Activated CD8-positive, alpha-beta T cell treated with anti-CD3 and anti-CD28 coated beads for 36 hours (primary cell): ENCODE data around the gene ARR3. TPM values are rescaled to one million over a fixed set of nuclear protein-coding genes. Genes with fewer than 3 reads are reported as not detected.
"Not testable (repeated sequence)": the region's sequence is repeated elsewhere in the genome, so short reads cannot be mapped to it uniquely, and the experiment has no call there.

Source experiments
- ATAC-seq: fragments of 200-7000 bp; cut with Tn5 transposase; one replicate; pipeline ENCODE4 v1.10.0; 2021; ENCODE audit warnings: mild to moderate bottlenecking, moderate library complexity
- CTCF ChIA-PET: fragments of 350-600 bp; sonication (Branson Sonifier 250); formaldehyde crosslinking; loops from one replicate; lab custom pipeline; 2021; ENCODE audit warnings: antibody characterized with exemption; lab: Charles Lee
- POLR2A ChIA-PET: fragments of 350-600 bp; sonication (Branson Sonifier 250); formaldehyde crosslinking; loops from one replicate; lab custom pipeline; 2021; ENCODE audit warnings: antibody characterized with exemption; lab: Charles Lee
- DNase-seq: peaks from one replicate; pipeline ENCODE4 v3.0.0-alpha.2; 2020
- H3K27ac Mint-ChIP-seq: one replicate; pipeline ENCODE4 v1.8.0; 2021; ENCODE audit warnings: mild to moderate bottlenecking, mixed read lengths
- H3K27me3 Mint-ChIP-seq: one replicate; pipeline ENCODE4 v1.8.0; 2021; ENCODE audit warnings: mixed read lengths
- H3K36me3 Mint-ChIP-seq: one replicate; pipeline ENCODE4 v1.8.0; 2021; ENCODE audit warnings: low read depth, mixed read lengths
- H3K4me1 Mint-ChIP-seq: one replicate; pipeline ENCODE4 v1.8.0; 2021; ENCODE audit warnings: low read depth, mixed read lengths
- H3K4me3 Mint-ChIP-seq: one replicate; pipeline ENCODE4 v1.8.0; 2021; ENCODE audit warnings: mild to moderate bottlenecking, moderate library complexity, mixed read lengths
- H3K9me3 Mint-ChIP-seq: one replicate; pipeline ENCODE4 v1.8.0; 2021; ENCODE audit warnings: mixed read lengths
- CTCF ChIP-seq: fragments of 200-600 bp; IDR thresholded peaks from one replicate; pipeline ENCODE4 v1.8.0; 2022; ENCODE audit warnings: antibody characterized with exemption, mild to moderate bottlenecking
- intact Hi-C: fragments of 100-400 bp; cut with micrococcal nuclease; formaldehyde crosslinking; loops from one replicate; pipeline ENCODE4 v1.10.0; 2022
- total RNA-seq, 2 experiments: library from RNA; stranded (reverse); gene quantifications; one replicate each; pipeline ENCODE4 v1.2.3, GENCODE V29; 2021

ARR3 gene
- total RNA-seq, 2 experiments from 2014 or later = not detected

GRCh38 chrX:70234355-70234754, 33.8 kb upstream of the ARR3 start, which contains the start of gene AWAT1:
Gene AWAT1, plus strand, starts transcription at chrX:70234655. Its CDS starts 41 bp downstream, at chrX:70234696.
- ATAC-seq (no peak), DNase-seq (no peak)
- intact Hi-C loops = no loop called here
- POLR2A ChIA-PET = no interaction called here
- H3K4me3 Mint-ChIP-seq = no peak within 1 kb of the TSS
- no peaks in the 10 kb centered on the region for H3K27me3 Mint-ChIP-seq
- H3K4me1 Mint-ChIP-seq = peaks cover 19% of the 10 kb centered on the region
- no peak within 1 kb of the TSS for H3K27ac Mint-ChIP-seq
- TF ChIP-seq CTCF = no peak
- CTCF ChIA-PET = interaction anchor here (0.5 kb wide), 1 partner anchor 137 kb away, joined by 3 read pairs; no protein-coding TSS in a partner anchor
- no peaks in the 10 kb centered on the region for H3K36me3 Mint-ChIP-seq
- H3K9me3 Mint-ChIP-seq = no peaks in the 10 kb centered on the region

DNA sequence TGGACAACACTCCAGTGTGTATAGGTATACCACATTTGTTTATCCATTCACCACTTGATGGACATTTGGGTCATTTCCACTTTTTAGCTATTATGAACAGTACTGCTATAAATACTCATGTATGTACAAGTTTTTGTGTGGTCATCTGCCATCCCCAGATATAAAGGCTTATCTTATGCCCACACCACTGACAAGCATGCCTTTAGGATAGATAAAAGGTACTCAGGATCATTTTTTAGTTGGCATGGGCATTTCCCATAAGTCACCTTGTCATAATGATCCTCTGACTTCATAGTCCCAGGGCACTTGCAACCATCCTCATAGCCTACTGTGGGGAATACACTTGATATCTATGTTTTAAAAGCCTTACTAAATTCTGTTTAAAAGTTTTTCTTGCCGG, 27.4 kb upstream of the ARR3 start:
- ATAC-seq (no peak), DNase-seq (no peak)
- no peak for TF ChIP-seq CTCF
- no peak overlapping the region for H3K4me3 Mint-ChIP-seq
- intact Hi-C loops = no loop called here
- peaks cover 11% of the 10 kb centered on the region for H3K4me1 Mint-ChIP-seq
- H3K36me3 Mint-ChIP-seq = no peaks in the 10 kb centered on the region
- H3K27ac Mint-ChIP-seq = no peak overlapping the region
- ChIA-PET POLR2A (no interaction called here), CTCF (no interaction called here)
- H3K9me3 Mint-ChIP-seq = no peaks in the 10 kb centered on the region
- no peaks in the 10 kb centered on the region for H3K27me3 Mint-ChIP-seq

GRCh38 chrX:70241501-70241900, 26.6 kb upstream of the ARR3 start:
- TF ChIP-seq CTCF = no peak
- no peak overlapping the region for H3K4me3 Mint-ChIP-seq
- intact Hi-C loops = no loop called here
- CTCF ChIA-PET = no interaction called here
- ATAC-seq (no peak), DNase-seq (no peak)
- H3K4me1 Mint-ChIP-seq = peaks cover 11% of the 10 kb centered on the region
- H3K9me3 Mint-ChIP-seq = no peaks in the 10 kb centered on the region
- H3K36me3 Mint-ChIP-seq = no peaks in the 10 kb centered on the region
- no peaks in the 10 kb centered on the region for H3K27me3 Mint-ChIP-seq
- no peak overlapping the region for H3K27ac Mint-ChIP-seq
- POLR2A ChIA-PET = no interaction called here

- intact Hi-C loops, H3K27ac Mint-ChIP-seq, H3K36me3 Mint-ChIP-seq, POLR2A ChIA-PET, H3K4me1 Mint-ChIP-seq, H3K9me3 Mint-ChIP-seq, H3K4me3 Mint-ChIP-seq, H3K27me3 Mint-ChIP-seq, DNase-seq, ATAC-seq, CTCF ChIA-PET: not testable (repeated sequence)
These were observed 24.5 kb upstream of the ARR3 start for GRCh38 chrX:70243601-70244000.

DNA sequence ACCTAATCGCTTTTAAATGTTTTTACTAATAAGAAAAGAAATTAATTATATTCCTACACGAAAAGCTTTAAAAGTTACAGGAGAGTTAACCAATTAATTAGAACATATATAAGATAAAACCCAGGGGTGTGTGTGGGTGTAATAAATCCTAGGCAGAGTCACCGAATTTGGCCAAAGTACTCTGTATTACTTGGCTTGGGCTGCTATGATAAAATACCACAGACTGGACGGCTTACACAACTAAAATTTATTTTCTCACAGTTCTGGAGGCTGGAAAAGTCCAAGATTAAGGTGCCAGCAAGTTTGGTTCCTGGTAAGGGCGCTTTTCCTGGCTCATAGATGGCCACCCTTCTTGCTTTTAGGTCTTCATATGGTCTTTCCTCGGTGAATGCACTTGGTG, 23.3 kb upstream of the ARR3 start:
- no peak for TF ChIP-seq CTCF
- DNase-seq (no peak), ATAC-seq (no peak)
- Mint-ChIP-seq H3K4me3 (no peak overlapping the region), H3K4me1 (no peaks in the 10 kb centered on the region), H3K27me3 (no peaks in the 10 kb centered on the region), H3K27ac (no peak overlapping the region), H3K9me3 (no peaks in the 10 kb centered on the region), H3K36me3 (no peaks in the 10 kb centered on the region)
- POLR2A ChIA-PET = no interaction called here
- CTCF ChIA-PET = no interaction called here
- intact Hi-C loops = no loop called here

- no peak for TF ChIP-seq CTCF
- DNase-seq (no peak), ATAC-seq (no peak)
- no peaks in the 10 kb centered on the region for H3K27me3 Mint-ChIP-seq
- CTCF ChIA-PET = no interaction called here
- H3K4me1 Mint-ChIP-seq = no peaks in the 10 kb centered on the region
- no peaks in the 10 kb centered on the region for H3K9me3 Mint-ChIP-seq
- no peak overlapping the region for H3K27ac Mint-ChIP-seq
- intact Hi-C loops = no loop called here
- H3K4me3 Mint-ChIP-seq = no peak overlapping the region
- POLR2A ChIA-PET = no interaction called here
- no peaks in the 10 kb centered on the region for H3K36me3 Mint-ChIP-seq
These were observed 20.9 kb upstream of the ARR3 start for GRCh38 chrX:70247252-70247651.
